GM21717 (cell line): Measurements from ENCODE around the gene LEMD2.

Experiments
- ATAC-seq: cut with Tn5 transposase; IDR thresholded peaks from one replicate; pipeline ENCODE4 v1.9.1; 2021; ENCODE audit warnings: mild to moderate bottlenecking, moderate library complexity; ENCODE audit not compliant: unreplicated experiment

Gene LEMD2

DNA sequence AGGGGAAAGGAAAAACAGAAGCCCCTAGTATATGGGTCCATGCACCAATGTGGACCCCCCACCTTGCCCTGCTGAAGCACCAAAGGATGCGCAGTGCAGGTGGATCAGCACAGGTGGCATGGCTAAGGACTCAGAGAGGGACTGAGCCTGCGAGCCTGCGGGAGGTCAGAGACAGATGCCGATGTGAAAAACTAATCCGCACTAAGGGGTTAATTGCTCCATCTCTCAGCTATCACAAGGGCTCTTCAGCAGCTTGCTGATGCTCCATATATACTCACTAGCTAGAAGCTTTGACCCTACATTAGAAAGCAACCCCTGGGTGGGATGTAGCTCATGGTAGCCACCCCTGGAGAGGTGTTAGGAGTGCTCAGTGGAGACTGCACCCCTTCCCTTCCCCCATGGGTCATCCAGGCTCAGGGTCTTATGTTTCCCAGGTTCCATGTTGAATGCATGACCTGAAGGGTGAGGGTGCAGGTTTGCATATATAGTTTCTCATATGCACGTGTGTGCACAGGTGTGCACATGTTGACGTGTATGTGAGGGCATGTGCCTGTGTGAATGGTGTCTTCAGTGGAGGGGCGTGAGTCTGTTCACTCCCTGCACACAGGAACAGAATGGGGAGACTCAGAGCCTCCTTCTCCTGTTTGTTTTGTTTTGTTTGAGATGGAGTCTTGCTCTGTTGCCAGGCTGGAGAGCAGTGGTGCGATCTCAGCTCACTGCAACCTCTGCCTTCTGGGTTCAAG is 28.9 kb downstream of the LEMD2 start:
- ATAC-seq: no peak

DNA sequence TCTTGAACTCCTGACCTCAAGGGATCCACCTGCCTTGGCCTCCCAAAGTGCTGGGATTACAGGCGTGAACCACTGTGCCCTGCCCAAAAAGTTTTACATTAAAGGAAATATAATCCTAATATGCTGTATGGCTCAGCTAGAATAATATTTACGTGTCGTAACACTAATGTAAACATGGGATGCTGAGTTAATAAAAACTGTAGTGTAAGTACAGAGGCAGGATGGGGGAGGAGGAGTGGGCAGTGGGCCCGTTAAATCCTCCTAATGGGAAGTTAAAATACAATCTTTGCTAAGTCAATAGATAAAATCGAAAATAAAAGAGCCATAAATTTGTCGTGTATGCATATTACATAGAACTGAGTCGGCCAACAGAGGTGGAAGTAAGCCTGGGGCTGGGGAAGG is 30.1 kb downstream of the LEMD2 start:
- ATAC-seq: no peak

- ATAC-seq: no peak
These were observed 31.0 kb downstream of the LEMD2 start for GRCh38 chr6:33757906-33758305.

DNA sequence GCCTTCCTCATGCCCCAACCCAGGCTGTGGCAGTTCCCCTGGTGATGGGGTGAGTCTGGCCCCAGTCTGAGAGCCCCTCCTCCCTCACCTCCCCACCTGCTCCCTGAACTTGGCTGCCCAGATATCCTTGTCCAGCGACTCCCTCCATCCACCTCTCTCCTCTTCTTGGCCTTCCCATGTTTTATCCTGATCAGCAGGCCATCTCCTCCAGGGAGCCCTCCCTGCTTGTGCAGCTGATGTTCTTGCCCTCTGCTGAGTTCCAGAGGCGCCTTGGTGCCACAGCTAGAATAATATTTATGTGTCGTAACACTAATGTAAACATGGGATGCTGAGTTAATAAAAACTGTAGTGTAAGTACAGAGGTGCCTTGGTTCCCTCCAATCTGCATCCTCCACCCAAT is 31.8 kb downstream of the LEMD2 start:
- no peak for ATAC-seq

GRCh38 chr6:33756211-33756954 is 32.5 kb downstream of the LEMD2 start:
- ATAC-seq: no peak

- no peak for ATAC-seq
These were observed 33.7 kb downstream of the LEMD2 start for GRCh38 chr6:33755070-33755869.

DNA sequence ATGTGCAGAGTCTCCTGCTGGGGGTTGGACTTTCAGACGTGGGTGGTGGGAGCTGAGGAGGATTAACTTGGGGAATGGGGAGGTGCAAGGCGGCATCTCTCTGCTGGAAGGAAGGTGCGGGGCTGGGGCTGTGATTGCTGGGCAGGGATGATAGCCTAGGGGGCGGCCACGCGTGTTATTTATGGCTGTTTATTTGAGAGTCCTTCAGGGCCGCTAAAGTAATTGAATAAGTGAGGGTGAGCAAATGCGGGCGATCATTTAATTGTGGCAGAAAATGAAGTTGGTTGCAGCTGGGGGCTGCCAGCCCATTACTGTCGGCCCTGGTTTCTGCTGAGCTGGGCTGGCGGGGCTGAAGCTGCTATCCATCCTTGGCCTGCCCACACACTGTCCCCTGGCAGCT is 34.7 kb downstream of the LEMD2 start:
- no peak for ATAC-seq

DNA sequence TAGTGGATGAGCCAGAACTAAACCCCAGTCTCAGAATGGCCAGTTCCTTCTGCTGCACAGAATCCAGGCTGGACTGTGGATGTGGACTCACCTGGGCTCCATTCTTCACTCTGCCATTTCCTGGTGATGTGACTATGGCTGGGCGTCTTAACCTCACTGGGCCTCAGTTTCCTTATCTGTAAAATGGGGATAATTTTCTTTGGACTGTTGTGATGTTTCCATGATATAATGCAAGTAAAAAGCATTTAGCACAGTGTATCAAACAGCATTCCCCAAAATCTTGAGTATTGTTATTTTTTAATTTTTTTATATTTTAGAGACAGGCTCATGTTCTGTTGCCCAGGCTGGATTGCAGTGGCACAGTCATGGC is 36.3 kb downstream of the LEMD2 start:
- ATAC-seq: no peak

- no peak for ATAC-seq
These were observed 36.9 kb downstream of the LEMD2 start for GRCh38 chr6:33751771-33752645.

- no peak for ATAC-seq
These were observed 38.5 kb downstream of the LEMD2 start for GRCh38 chr6:33750244-33750991.

DNA sequence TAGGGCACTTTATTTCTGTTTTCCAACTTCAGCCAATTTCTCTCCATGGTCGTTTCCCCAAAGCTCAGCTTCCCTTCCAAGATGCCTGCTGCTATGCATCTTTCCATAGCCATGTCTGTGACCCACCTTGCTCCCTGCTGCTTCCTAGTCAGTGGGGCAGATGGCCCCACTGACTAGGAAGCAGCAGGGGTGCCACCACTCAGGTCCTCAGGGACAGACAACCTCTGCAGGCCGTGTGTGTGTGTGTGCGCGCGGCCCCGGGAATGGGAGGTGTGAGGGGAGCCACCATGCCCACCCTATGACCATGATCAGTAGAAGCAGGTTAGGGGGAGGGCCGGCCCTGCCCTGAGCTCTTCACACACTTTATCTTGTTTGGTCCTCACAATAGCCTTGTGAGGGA is 39.5 kb downstream of the LEMD2 start:
- ATAC-seq: no peak

- ATAC-seq: no peak
These were observed 40.1 kb downstream of the LEMD2 start for GRCh38 chr6:33748841-33749240.

DNA sequence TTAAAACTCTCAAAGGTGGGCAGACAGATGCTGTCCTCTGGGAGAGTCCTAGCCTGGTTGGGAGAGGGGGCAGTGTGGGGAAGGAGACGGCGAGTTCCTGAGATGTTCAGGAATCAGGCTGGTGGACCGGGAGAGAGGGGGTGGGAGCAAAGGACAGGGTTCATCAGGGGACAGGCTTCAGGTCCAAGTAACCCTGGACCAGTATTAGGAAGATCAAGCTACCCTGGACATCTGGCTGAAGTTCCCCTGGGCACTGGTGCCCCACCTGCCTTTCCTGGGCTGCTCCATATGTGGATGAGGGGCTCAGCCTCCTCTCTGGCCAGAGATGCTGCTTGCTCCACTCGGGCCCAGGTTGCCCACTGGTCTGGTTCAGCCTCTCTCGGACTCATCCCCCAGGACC is 41.1 kb downstream of the LEMD2 start:
- ATAC-seq: no peak

GRCh38 chr6:33746651-33747100 is 42.3 kb downstream of the LEMD2 start, which contains the start of gene IP6K3:
Gene IP6K3, minus strand, starts transcription at chr6:33746905. Its CDS starts 11,429 bp downstream, at chr6:33735476.
- ATAC-seq: no peak

DNA sequence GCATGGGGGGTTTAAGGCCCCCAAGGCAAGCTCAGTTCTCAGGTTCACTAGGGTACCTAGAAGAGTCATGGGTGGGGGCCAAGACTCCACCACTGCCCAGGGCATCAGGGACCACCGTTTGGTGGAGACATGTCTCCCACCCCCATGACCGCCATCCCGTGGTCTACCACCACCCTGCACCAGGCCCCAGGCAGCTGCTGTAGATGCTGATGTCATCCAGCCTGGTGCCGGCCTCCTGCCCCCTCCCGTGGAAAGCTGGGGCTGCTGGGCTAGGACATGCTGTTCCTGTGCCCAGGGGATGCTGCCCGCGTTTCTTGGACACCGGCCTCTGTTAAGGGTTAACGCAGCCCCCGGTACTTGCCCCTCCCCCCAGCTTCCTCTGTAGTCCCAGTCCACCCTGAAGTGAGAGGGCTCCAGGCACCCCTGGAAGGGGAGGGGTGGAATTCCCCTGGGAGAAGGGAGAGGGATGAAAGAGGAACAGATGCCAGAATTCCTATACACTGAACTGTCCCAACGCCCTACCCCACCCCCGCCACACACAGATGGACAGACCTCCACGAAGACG is 42.8 kb downstream of the LEMD2 start:
- no peak for ATAC-seq

GRCh38 chr6:33745548-33745947 is 43.4 kb downstream of the LEMD2 start:
- no peak for ATAC-seq

GRCh38 chr6:33744895-33745546 is 43.9 kb downstream of the LEMD2 start:
- ATAC-seq: no peak

- no peak for ATAC-seq
These were observed 44.7 kb downstream of the LEMD2 start for GRCh38 chr6:33744001-33744848.
